H9 (cell line): ENCODE measurements around the gene XRCC3. TPM values are rescaled to one million over a fixed set of nuclear protein-coding genes. Genes with fewer than 3 reads are reported as not detected.

Source experiments
- DNase-seq: peaks from one replicate; pipeline ENCODE4 v3.0.0-alpha.2; 2017
- H2AFZ ChIP-seq: one replicate; pipeline ENCODE4 v1.6.1; 2013; ENCODE audit warnings: mild to moderate bottlenecking, low read length, control low read depth, moderate library complexity
- H2AK5ac ChIP-seq: 2 replicates; pipeline ENCODE4 v1.6.1; 2013; ENCODE audit warnings: low read length, control low read depth, mixed read lengths; ENCODE audit not compliant: insufficient read length
- H2BK120ac ChIP-seq: one replicate; pipeline ENCODE4 v1.6.1; 2013; ENCODE audit warnings: low read depth, mild to moderate bottlenecking, low read length, control low read depth, inconsistent platforms; ENCODE audit not compliant: poor library complexity, severe bottlenecking
- H2BK12ac ChIP-seq: 2 replicates; pipeline ENCODE4 v1.6.1; 2013; ENCODE audit warnings: low read length, control low read depth, mixed read lengths, low read depth; ENCODE audit not compliant: insufficient read length
- H2BK15ac ChIP-seq: 2 replicates; pipeline ENCODE4 v1.6.1; 2013; ENCODE audit warnings: low read depth, low read length, control low read depth
- H2BK20ac ChIP-seq: one replicate; pipeline ENCODE4 v1.6.1; 2013; ENCODE audit warnings: low read depth, mild to moderate bottlenecking, low read length, control low read depth, inconsistent platforms; ENCODE audit not compliant: poor library complexity, severe bottlenecking
- H2BK5ac ChIP-seq: 2 replicates; pipeline ENCODE4 v1.6.1; 2013; ENCODE audit warnings: low read length, control low read depth, mixed read lengths; ENCODE audit not compliant: insufficient read length
- H3K14ac ChIP-seq: 2 replicates; pipeline ENCODE4 v1.6.1; 2013; ENCODE audit warnings: low read length, control low read depth; ENCODE audit not compliant: insufficient read depth
- H3K18ac ChIP-seq: 2 replicates; pipeline ENCODE4 v1.6.1; 2013; ENCODE audit warnings: low read depth, mild to moderate bottlenecking, mixed read lengths, low read length, control low read depth; ENCODE audit not compliant: insufficient read length
- H3K23ac ChIP-seq: 2 replicates; pipeline ENCODE4 v1.6.1; 2013; ENCODE audit warnings: low read length, control low read depth, mixed read lengths, low read depth; ENCODE audit not compliant: insufficient read length
- H3K23me2 ChIP-seq: 2 replicates; pipeline ENCODE4 v1.6.1; 2013; ENCODE audit warnings: low read depth, mild to moderate bottlenecking, mixed read lengths, low read length, control low read depth; ENCODE audit not compliant: insufficient read length, poor library complexity, severe bottlenecking
- H3K27ac ChIP-seq: 2 replicates; pipeline ENCODE4 v1.5.1; 2013; ENCODE audit warnings: low read length, control low read depth, mixed read lengths, low read depth; ENCODE audit not compliant: insufficient read length
- H3K27me3 ChIP-seq: 2 replicates; pipeline ENCODE4 v1.6.1; 2013; ENCODE audit warnings: low read length, control low read depth, inconsistent platforms; ENCODE audit not compliant: insufficient read depth
- H3K4ac ChIP-seq: 2 replicates; pipeline ENCODE4 v1.6.1; 2013; ENCODE audit warnings: low read depth, mild to moderate bottlenecking, control low read depth, inconsistent platforms, low read length, moderate library complexity
- H3K4me1 ChIP-seq: 2 replicates; pipeline ENCODE4 v1.6.1; 2013; ENCODE audit warnings: low read length, control low read depth, inconsistent platforms; ENCODE audit not compliant: insufficient read depth
- H3K4me2 ChIP-seq: 2 replicates; pipeline ENCODE4 v1.6.1; 2013; ENCODE audit warnings: low read length, control low read depth, mixed read lengths; ENCODE audit not compliant: insufficient read length, insufficient read depth
- H3K56ac ChIP-seq: 2 replicates; pipeline ENCODE4 v1.6.1; 2013; ENCODE audit warnings: low read depth, mild to moderate bottlenecking, mixed read lengths, low read length, control low read depth; ENCODE audit not compliant: insufficient read length
- H3K79me1 ChIP-seq: 2 replicates; pipeline ENCODE4 v1.6.1; 2013; ENCODE audit warnings: low read depth, mild to moderate bottlenecking, moderate library complexity, low read length, control low read depth, inconsistent platforms; ENCODE audit not compliant: insufficient read depth, poor library complexity, severe bottlenecking
- H3K79me2 ChIP-seq: 2 replicates; pipeline ENCODE4 v1.6.1; 2013; ENCODE audit warnings: low read length, control low read depth, inconsistent platforms; ENCODE audit not compliant: insufficient read depth
- H3K9ac ChIP-seq: 2 replicates; pipeline ENCODE4 v1.6.1; 2013; ENCODE audit warnings: low read length, control low read depth, mixed read lengths; ENCODE audit not compliant: insufficient read length; ENCODE audit errors: extremely low read depth
- H3K9me3 ChIP-seq: one replicate; pipeline ENCODE4 v1.6.1; 2013; ENCODE audit warnings: low read depth, low read length, inconsistent platforms; ENCODE audit not compliant: control insufficient read depth
- H3T11ph ChIP-seq: one replicate; pipeline ENCODE4 v1.6.1; 2013; ENCODE audit warnings: mild to moderate bottlenecking, low read length, control low read depth, inconsistent platforms
- H4K20me1 ChIP-seq: one replicate; pipeline ENCODE4 v1.6.1; 2013; ENCODE audit not compliant: control insufficient read depth, insufficient read length, insufficient read depth
- H4K5ac ChIP-seq: 2 replicates; pipeline ENCODE4 v1.6.1; 2013; ENCODE audit warnings: low read depth, mild to moderate bottlenecking, mixed read lengths, low read length, control low read depth; ENCODE audit not compliant: insufficient read length
- H4K8ac ChIP-seq: replicated peaks from 2 replicates; pipeline ENCODE4 v1.6.1; 2013; ENCODE audit warnings: low read length, control low read depth, mixed read lengths, low read depth; ENCODE audit not compliant: insufficient read length
- H4K91ac ChIP-seq: 2 replicates; pipeline ENCODE4 v1.6.1; 2013; ENCODE audit warnings: low read depth, mild to moderate bottlenecking, moderate library complexity, mixed read lengths, low read length, control low read depth; ENCODE audit not compliant: insufficient read length
- H3K27ac Mint-ChIP-seq, 3 experiments: 2 replicates in 2 of 3; 3 replicates in 1 of 3; pipeline ENCODE4 v1.8.0; 2020 to 2021; ENCODE audit warnings: mixed read lengths in 3 of 3, mild to moderate bottlenecking in 1 of 3, moderate library complexity in 1 of 3
- H3K27me3 Mint-ChIP-seq: 2 replicates; pipeline ENCODE4 v1.8.0; 2021; ENCODE audit warnings: low read depth, mild to moderate bottlenecking, moderate library complexity, mixed read lengths
- H3K36me3 Mint-ChIP-seq, 3 experiments: 2 replicates in 2 of 3; 3 replicates in 1 of 3; pipeline ENCODE4 v1.8.0; 2020 to 2021; ENCODE audit warnings: low read depth in 3 of 3, mixed read lengths in 3 of 3; ENCODE audit not compliant: insufficient read depth in 1 of 3
- H3K4me1 Mint-ChIP-seq, 2 experiments: 2 replicates each; pipeline ENCODE4 v1.8.0; 2020; ENCODE audit warnings: mixed read lengths in 2 of 2
- H3K4me3 Mint-ChIP-seq, 2 experiments: 2 replicates in 1 of 2; 3 replicates in 1 of 2; pipeline ENCODE4 v1.8.0; 2020 to 2021; ENCODE audit warnings: mild to moderate bottlenecking in 2 of 2, mixed read lengths in 2 of 2, moderate library complexity in 1 of 2
- H3K9me3 Mint-ChIP-seq, 2 experiments: 2 replicates in 1 of 2; 3 replicates in 1 of 2; pipeline ENCODE4 v1.8.0; 2020; ENCODE audit warnings: mild to moderate bottlenecking in 2 of 2, mixed read lengths in 2 of 2, moderate library complexity in 1 of 2
- WGBS: extraction: QIAGEN DNeasy Blood & Tissue Kit; methylation state at CpG from one replicate; pipeline ENCODE4 v1.1.7; 2013; ENCODE audit warnings: missing lambda C conversion rate, low lambda C conversion rate, mixed read lengths; ENCODE audit not compliant: insufficient read length; ENCODE audit errors: extremely low coverage; 5-methylcytosine and 5-hydroxymethylcytosine counted together
- total RNA-seq: library from RNA; stranded (reverse); gene quantifications from 2 replicates; pipeline ENCODE4 v1.2.1, GENCODE V29; 2021
- TF ChIP-seq, protein P1 (sequence below): fragments of 200-600 bp; sonication (generic); conservative IDR thresholded peaks from 3 replicates; pipeline ENCODE4 v1.8.0; 2021; ENCODE audit warnings: antibody characterized with exemption, mild to moderate bottlenecking

Gene XRCC3
- total RNA-seq, 1 experiment from 2014 or later: 45.3 TPM

DNA sequence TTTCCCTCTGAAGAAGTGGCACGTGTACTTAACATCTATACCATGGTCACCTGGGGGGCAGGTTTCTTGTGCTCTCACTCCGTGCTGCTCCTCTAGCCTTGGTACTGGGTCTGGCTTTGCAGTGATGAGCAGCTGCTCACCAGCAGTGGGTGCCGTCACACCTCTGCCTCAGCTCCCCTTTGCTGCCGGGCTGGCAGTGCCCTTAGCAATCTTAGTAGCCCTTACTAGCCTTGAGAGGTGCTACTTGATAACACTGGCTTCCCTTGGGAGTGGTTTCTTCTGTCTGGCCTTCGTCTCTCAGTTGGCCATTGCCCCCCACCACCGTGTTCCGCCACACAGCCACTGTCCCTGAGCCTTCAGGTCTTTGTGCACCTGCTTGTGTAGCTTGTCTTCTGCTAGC lies 63.7 kb downstream of the XRCC3 start:
- Histone ChIP-seq H4K8ac (no peak overlapping the region), H2BK5ac (no peak overlapping the region), H3K9me3 (no peaks in the 10 kb centered on the region), H2AFZ (no peak overlapping the region), H3K14ac (no peak overlapping the region), H3K4me2 (no peak overlapping the region), H4K91ac (no peak overlapping the region), H3K4me1 (no peaks in the 10 kb centered on the region), H4K20me1 (no peaks in the 10 kb centered on the region), H3K18ac (no peak overlapping the region), H2BK20ac (no peak overlapping the region), H2AK5ac (no peak overlapping the region), H3K23ac (no peak overlapping the region), H3K4ac (no peak overlapping the region), H3K79me2 (peaks cover 7% of the 10 kb centered on the region; the same call in 1 of the 2 replicates), H3K79me1 (peaks cover 9% of the 10 kb centered on the region), H3K9ac (no peak overlapping the region), H3K23me2 (no peaks in the 10 kb centered on the region), H3K27ac (no peak overlapping the region), H3K27me3 (no peaks in the 10 kb centered on the region), H2BK12ac (no peak overlapping the region), H2BK120ac (no peak overlapping the region), H4K5ac (no peak overlapping the region), H3T11ph (no peak overlapping the region), H2BK15ac (no peak overlapping the region), H3K56ac (no peak overlapping the region)
- Mint-ChIP-seq H3K9me3 (no peaks in the 10 kb centered on the region), H3K4me3 (no peak overlapping the region), H3K4me1 (no peaks in the 10 kb centered on the region), H3K27me3 (no peaks in the 10 kb centered on the region), H3K36me3 (peaks cover 14 to 37% (median 28%) of the 10 kb centered on the region in 3 experiments; a peak in 6 of 7 replicates), H3K27ac (no peak overlapping the region)
- TF ChIP-seq, protein P1, sequence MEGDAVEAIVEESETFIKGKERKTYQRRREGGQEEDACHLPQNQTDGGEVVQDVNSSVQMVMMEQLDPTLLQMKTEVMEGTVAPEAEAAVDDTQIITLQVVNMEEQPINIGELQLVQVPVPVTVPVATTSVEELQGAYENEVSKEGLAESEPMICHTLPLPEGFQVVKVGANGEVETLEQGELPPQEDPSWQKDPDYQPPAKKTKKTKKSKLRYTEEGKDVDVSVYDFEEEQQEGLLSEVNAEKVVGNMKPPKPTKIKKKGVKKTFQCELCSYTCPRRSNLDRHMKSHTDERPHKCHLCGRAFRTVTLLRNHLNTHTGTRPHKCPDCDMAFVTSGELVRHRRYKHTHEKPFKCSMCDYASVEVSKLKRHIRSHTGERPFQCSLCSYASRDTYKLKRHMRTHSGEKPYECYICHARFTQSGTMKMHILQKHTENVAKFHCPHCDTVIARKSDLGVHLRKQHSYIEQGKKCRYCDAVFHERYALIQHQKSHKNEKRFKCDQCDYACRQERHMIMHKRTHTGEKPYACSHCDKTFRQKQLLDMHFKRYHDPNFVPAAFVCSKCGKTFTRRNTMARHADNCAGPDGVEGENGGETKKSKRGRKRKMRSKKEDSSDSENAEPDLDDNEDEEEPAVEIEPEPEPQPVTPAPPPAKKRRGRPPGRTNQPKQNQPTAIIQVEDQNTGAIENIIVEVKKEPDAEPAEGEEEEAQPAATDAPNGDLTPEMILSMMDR: no peak
- no peak for DNase-seq
- no CpG with 5 or more reads among the region's 7 CpGs for WGBS
